ENCODE results near the gene STK25.

DNA sequence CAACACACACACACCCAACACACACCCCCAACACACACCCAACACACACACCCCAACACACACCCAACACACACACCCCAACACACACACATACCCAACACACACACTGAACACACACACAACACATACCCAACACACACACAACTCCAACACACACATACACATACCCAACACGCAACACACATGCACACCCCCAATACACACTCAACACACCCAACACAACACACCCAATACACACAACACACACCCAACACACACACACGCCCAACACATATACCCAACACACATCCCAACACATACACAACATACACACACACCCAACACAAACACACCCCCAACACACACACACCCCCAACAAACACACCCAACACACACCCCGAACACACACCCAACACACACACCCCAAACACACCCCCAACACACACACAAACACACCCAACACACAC lies 8.2 kb upstream of the STK25 start:
- TF ChIP-seq GATA2 (IDR thresholded peaks at IDR 0.05; ENCODE audit: low read depth, low read length) (no peak), GATA3 (IDR thresholded peaks at IDR 0.05; ENCODE audit: low read depth, low read length) (no peak)
